ENCODE measurements around the gene OTUD5.
"Not testable (repeated sequence)": the region's sequence is repeated elsewhere in the genome, so short reads cannot be mapped to it uniquely, and the experiment has no call there.

Gene OTUD5

GRCh38 chrX:48909703-48910294 is 47.6 kb downstream of the OTUD5 start:
- no peak for DNase-seq (ENCODE audit: low spot score)

GRCh38 chrX:48908600-48908999 is 48.8 kb downstream of the OTUD5 start:
- no peak for DNase-seq (ENCODE audit: low spot score)

- no peak for DNase-seq (ENCODE audit: low spot score)
These were observed 52.2 kb downstream of the OTUD5 start for GRCh38 chrX:48905090-48905790.

- DNase-seq (ENCODE audit: low spot score): no peak
These were observed 52.8 kb downstream of the OTUD5 start for GRCh38 chrX:48904626-48905025.

- no peak for DNase-seq (ENCODE audit: low spot score)
These were observed 53.2 kb downstream of the OTUD5 start for GRCh38 chrX:48904180-48904579.

- DNase-seq (ENCODE audit: low spot score): no peak
These were observed 54.1 kb downstream of the OTUD5 start for GRCh38 chrX:48903290-48903689.

GRCh38 chrX:48902776-48903175 is 54.6 kb downstream of the OTUD5 start:
- no peak for DNase-seq (ENCODE audit: low spot score)

GRCh38 chrX:48902135-48902534 is 55.3 kb downstream of the OTUD5 start:
- no peak for DNase-seq (ENCODE audit: low spot score)

- DNase-seq (ENCODE audit: low spot score): no peak
These were observed 56.3 kb downstream of the OTUD5 start for GRCh38 chrX:48901069-48901468.

GRCh38 chrX:48899078-48899410 is 58.4 kb downstream of the OTUD5 start:
- no peak for DNase-seq (ENCODE audit: low spot score)

- DNase-seq (ENCODE audit: low spot score): peak; percentile 89
These were observed 59.6 kb downstream of the OTUD5 start, which contains the start of the genes PQBP1 and TIMM17B for GRCh38 chrX:48897625-48898306. Gene PQBP1, plus strand, starts transcription at chrX:48897930. Its CDS starts 580 bp downstream, at chrX:48898510. Gene TIMM17B, minus strand, starts transcription at chrX:48897768. Its CDS starts 19 bp downstream, at chrX:48897749.

- DNase-seq (ENCODE audit: low spot score): peak; percentile 76
These were observed 60.2 kb downstream of the OTUD5 start for GRCh38 chrX:48897157-48897624.

GRCh38 chrX:48896611-48897011 is 60.8 kb downstream of the OTUD5 start:
- DNase-seq (ENCODE audit: low spot score): no peak

GRCh38 chrX:48894891-48895290 is 62.5 kb downstream of the OTUD5 start:
- DNase-seq (ENCODE audit: low spot score): no peak

- no peak for DNase-seq (ENCODE audit: low spot score)
These were observed 63.7 kb downstream of the OTUD5 start for GRCh38 chrX:48893556-48894348.

- DNase-seq (ENCODE audit: low spot score): no peak
These were observed 64.5 kb downstream of the OTUD5 start for GRCh38 chrX:48892896-48893295.

GRCh38 chrX:48891402-48892288 is 65.8 kb downstream of the OTUD5 start:
- peak; percentile 78 for DNase-seq (ENCODE audit: low spot score)

GRCh38 chrX:48890934-48891401 is 66.4 kb downstream of the OTUD5 start:
- DNase-seq (ENCODE audit: low spot score): no peak

- DNase-seq (ENCODE audit: low spot score): no peak
These were observed 67.0 kb downstream of the OTUD5 start for GRCh38 chrX:48890296-48890925.

- DNase-seq (ENCODE audit: low spot score): not testable (repeated sequence)
These were observed 70.8 kb downstream of the OTUD5 start for GRCh38 chrX:48886586-48886985.

- DNase-seq (ENCODE audit: low spot score): no peak
These were observed 73.7 kb downstream of the OTUD5 start for GRCh38 chrX:48883729-48884128.
